GM18909 (cell line): ENCODE data around the gene RPL15.
"Not testable (repeated sequence)": the region's sequence is repeated elsewhere in the genome, so short reads cannot be mapped to it uniquely, and the experiment has no call there.

Experiments used
- ATAC-seq: cut with Tn5 transposase; IDR thresholded peaks from one replicate; pipeline ENCODE4 v1.9.1; 2021; ENCODE audit warnings: mild to moderate bottlenecking; ENCODE audit not compliant: unreplicated experiment, poor library complexity

RPL15 gene

GRCh38 chr3:23888617-23889228 is 28.2 kb upstream of the RPL15 start:
- ATAC-seq, result no peak

GRCh38 chr3:23889386-23889785 is 27.5 kb upstream of the RPL15 start:
- no peak for ATAC-seq

GRCh38 chr3:23889950-23890349 is 27.0 kb upstream of the RPL15 start:
- ATAC-seq, result no peak

- no peak for ATAC-seq
Measured at GRCh38 chr3:23894254-23895061, 22.5 kb upstream of the RPL15 start.

- no peak for ATAC-seq
Measured at GRCh38 chr3:23895181-23895580, 21.8 kb upstream of the RPL15 start.

GRCh38 chr3:23900744-23901143 is 16.2 kb upstream of the RPL15 start:
- no peak for ATAC-seq

- ATAC-seq, result no peak
Measured at GRCh38 chr3:23904545-23904944, 12.4 kb upstream of the RPL15 start.

GRCh38 chr3:23909341-23909740 is 7.6 kb upstream of the RPL15 start:
- no peak for ATAC-seq

- ATAC-seq, result no peak
Measured at GRCh38 chr3:23911397-23911796, 5.5 kb upstream of the RPL15 start.

GRCh38 chr3:23912335-23912734 is 4.6 kb upstream of the RPL15 start:
- ATAC-seq, result not testable (repeated sequence)

GRCh38 chr3:23913182-23913581 is 3.8 kb upstream of the RPL15 start:
- no peak for ATAC-seq

GRCh38 chr3:23913873-23914743 is 2.8 kb upstream of the RPL15 start:
- ATAC-seq, result no peak

- no peak for ATAC-seq
Measured at GRCh38 chr3:23915537-23916108, 1.3 kb upstream of the RPL15 start.

GRCh38 chr3:23916152-23916885 is 613 bp upstream of the RPL15 start:
- peak; percentile 58 for ATAC-seq

- ATAC-seq, result not testable (repeated sequence)
Measured at GRCh38 chr3:23917679-23918303, 859 bp downstream of the RPL15 start.

- not testable (repeated sequence) for ATAC-seq
Measured at GRCh38 chr3:23918331-23918730, 1.4 kb downstream of the RPL15 start.

- no peak for ATAC-seq
Measured at GRCh38 chr3:23919628-23920027, 2.7 kb downstream of the RPL15 start.

GRCh38 chr3:23920151-23920655 is 3.3 kb downstream of the RPL15 start:
- ATAC-seq, result no peak

GRCh38 chr3:23921052-23921511 is 4.2 kb downstream of the RPL15 start:
- ATAC-seq, result no peak
